DOHH2 (cell line): ENCODE results near the gene WNT3.

ENCODE experiments used
- H3F3A ChIP-seq: fragments of 200-600 bp; sonication (generic), shearing (Covaris generic); 2 replicates; pipeline ENCODE4 v1.6.0; 2016; ENCODE audit warnings: antibody characterized with exemption, mild to moderate bottlenecking; ENCODE audit not compliant: control insufficient read depth, insufficient read depth
- H3K27ac ChIP-seq: fragments of 200-600 bp; sonication (generic); 2 replicates; pipeline ENCODE4 v1.5.1; 2014; ENCODE audit warnings: low read depth, mild to moderate bottlenecking, low read length, moderate library complexity
- H3K27me3 ChIP-seq: fragments of 200-600 bp; sonication (generic); 2 replicates; pipeline ENCODE4 v1.6.1; 2014; ENCODE audit warnings: mild to moderate bottlenecking, low read length, mixed read lengths; ENCODE audit not compliant: control insufficient read depth
- H3K36me3 ChIP-seq: fragments of 200-600 bp; sonication (generic); 2 replicates; pipeline ENCODE4 v1.6.1; 2014; ENCODE audit warnings: mild to moderate bottlenecking, low read length, moderate library complexity, mixed read lengths; ENCODE audit not compliant: control insufficient read depth
- H3K4me1 ChIP-seq: fragments of 200-600 bp; sonication (generic); 2 replicates; pipeline ENCODE4 v1.6.1; 2014; ENCODE audit warnings: mild to moderate bottlenecking, low read length, mixed read lengths; ENCODE audit not compliant: control insufficient read depth
- H3K4me2 ChIP-seq: fragments of 200-600 bp; sonication (generic); 2 replicates; pipeline ENCODE4 v1.6.0; 2014; ENCODE audit warnings: mild to moderate bottlenecking, low read length, moderate library complexity
- H3K4me3 ChIP-seq: fragments of 200-600 bp; sonication (generic); 2 replicates; pipeline ENCODE4 v1.5.1; 2014; ENCODE audit warnings: mild to moderate bottlenecking, low read length, mixed read lengths
- H3K79me2 ChIP-seq: fragments of 200-600 bp; sonication (generic); 2 replicates; pipeline ENCODE4 v1.6.1; 2014; ENCODE audit warnings: mild to moderate bottlenecking, low read length, mixed read lengths; ENCODE audit not compliant: control insufficient read depth
- H3K9me2 ChIP-seq: fragments of 200-600 bp; sonication (generic); replicated peaks from 2 replicates; pipeline ENCODE4 v1.6.1; 2014; ENCODE audit warnings: mild to moderate bottlenecking, low read length, mixed read lengths; ENCODE audit not compliant: control insufficient read depth
- H3K9me3 ChIP-seq: fragments of 200-600 bp; sonication (generic); 2 replicates; pipeline ENCODE4 v1.6.1; 2014; ENCODE audit warnings: antibody characterized with exemption, low read length, mixed read lengths; ENCODE audit not compliant: control insufficient read depth, insufficient read depth
- H4K20me1 ChIP-seq: fragments of 200-600 bp; sonication (generic); 2 replicates; pipeline ENCODE4 v1.6.0; 2014; ENCODE audit warnings: low read depth, mild to moderate bottlenecking, antibody characterized with exemption, low read length, moderate library complexity; ENCODE audit not compliant: control insufficient read depth, insufficient read depth
- CTCF ChIP-seq: fragments of 200-600 bp; sonication (generic); IDR thresholded peaks from one replicate; pipeline ENCODE4 v1.5.1; 2014; ENCODE audit warnings: antibody characterized with exemption, mild to moderate bottlenecking, low read depth, low read length; ENCODE audit not compliant: poor library complexity, severe bottlenecking
- EZH2phosphoT487 ChIP-seq: fragments of 200-600 bp; sonication (generic); IDR thresholded peaks from 2 replicates; pipeline ENCODE4 v1.6.1; 2017; ENCODE audit warnings: borderline replicate concordance, mild to moderate bottlenecking, antibody characterized with exemption, low read length, moderate library complexity, mixed read lengths

WNT3 gene

DNA sequence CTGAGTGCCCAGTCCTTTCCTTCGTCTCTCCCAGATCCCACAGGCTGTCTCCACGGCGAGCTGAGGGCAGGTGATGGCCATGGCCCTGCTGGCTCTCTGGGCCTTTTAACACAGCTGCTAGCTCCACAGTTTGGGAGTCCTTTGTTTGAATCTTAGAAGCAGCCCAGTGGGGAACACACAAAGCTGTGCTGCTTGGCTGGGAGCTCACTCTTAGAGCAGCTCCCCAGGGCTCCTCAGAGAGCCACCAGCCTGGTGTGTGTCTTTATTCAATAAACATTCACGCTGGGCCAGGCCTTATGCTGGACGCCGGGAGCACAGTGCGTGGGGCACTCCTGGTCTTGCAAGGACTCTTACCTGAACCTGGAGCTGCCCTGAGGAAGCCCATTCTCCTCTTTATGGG lies 29.7 kb downstream of the WNT3 start:
- Histone ChIP-seq H3F3A (no peaks in the 10 kb centered on the region), H3K36me3 (no peaks in the 10 kb centered on the region), H3K4me3 (no peak overlapping the region), H3K27me3 (peaks cover 6% of the 10 kb centered on the region), H4K20me1 (no peaks in the 10 kb centered on the region), H3K9me2 (no peaks in the 10 kb centered on the region), H3K79me2 (no peaks in the 10 kb centered on the region), H3K9me3 (no peaks in the 10 kb centered on the region), H3K4me2 (no peak overlapping the region), H3K4me1 (no peaks in the 10 kb centered on the region), H3K27ac (no peak overlapping the region)
- TF ChIP-seq EZH2phosphoT487 = no peak
- TF ChIP-seq CTCF = no peak

GRCh38 chr17:46788300-46788699 lies 30.2 kb downstream of the WNT3 start:
- Histone ChIP-seq H4K20me1 (no peaks in the 10 kb centered on the region), H3K9me2 (no peaks in the 10 kb centered on the region), H3K4me3 (no peak overlapping the region), H3K27ac (no peak overlapping the region), H3K36me3 (no peaks in the 10 kb centered on the region), H3K9me3 (no peaks in the 10 kb centered on the region), H3K4me2 (no peak overlapping the region), H3F3A (no peaks in the 10 kb centered on the region), H3K79me2 (no peaks in the 10 kb centered on the region), H3K4me1 (no peaks in the 10 kb centered on the region), H3K27me3 (peaks cover 1% of the 10 kb centered on the region)
- TF ChIP-seq EZH2phosphoT487 (no peak), CTCF (no peak)

DNA sequence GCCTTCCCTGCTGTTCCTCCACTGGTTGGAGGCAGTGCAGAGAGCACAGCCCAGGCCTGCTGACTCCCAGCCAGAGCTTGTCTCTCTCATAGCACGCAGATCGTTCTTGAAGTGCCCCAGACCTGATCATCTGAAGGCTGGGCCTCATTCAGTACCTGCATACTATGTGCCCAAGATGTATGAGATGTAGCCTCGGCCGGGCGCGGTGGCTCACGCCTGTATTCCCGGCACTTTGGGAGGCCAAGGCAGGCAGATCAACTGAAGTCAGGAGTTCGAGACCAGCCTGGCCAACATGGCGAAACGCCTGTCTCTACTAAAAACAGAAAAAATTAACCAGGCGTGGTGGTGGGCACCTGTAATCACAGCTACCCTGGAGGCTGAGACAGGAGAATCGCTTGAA lies 31.0 kb downstream of the WNT3 start:
- no peak for TF ChIP-seq EZH2phosphoT487
- H3K79me2 ChIP-seq = no peaks in the 10 kb centered on the region
- H3K36me3 ChIP-seq = no peaks in the 10 kb centered on the region
- H3K4me1 ChIP-seq = no peaks in the 10 kb centered on the region
- no peaks in the 10 kb centered on the region for H3K27me3 ChIP-seq
- H3K4me3 ChIP-seq = no peak overlapping the region
- H3F3A ChIP-seq = no peaks in the 10 kb centered on the region
- H3K9me3 ChIP-seq = no peaks in the 10 kb centered on the region
- no peak overlapping the region for H3K4me2 ChIP-seq
- H3K9me2 ChIP-seq = no peaks in the 10 kb centered on the region
- H4K20me1 ChIP-seq = no peaks in the 10 kb centered on the region
- H3K27ac ChIP-seq = no peak overlapping the region

GRCh38 chr17:46785696-46786095 lies 32.8 kb downstream of the WNT3 start:
- H3K9me3 ChIP-seq = no peaks in the 10 kb centered on the region
- no peak overlapping the region for H3K4me3 ChIP-seq
- H3K4me2 ChIP-seq = no peak overlapping the region
- no peaks in the 10 kb centered on the region for H3K79me2 ChIP-seq
- no peaks in the 10 kb centered on the region for H3K36me3 ChIP-seq
- H3K4me1 ChIP-seq = no peaks in the 10 kb centered on the region
- H3K27ac ChIP-seq = no peak overlapping the region
- H3K27me3 ChIP-seq = no peaks in the 10 kb centered on the region
- TF ChIP-seq CTCF (no peak), EZH2phosphoT487 (no peak)
- H4K20me1 ChIP-seq = no peaks in the 10 kb centered on the region
- H3K9me2 ChIP-seq = no peaks in the 10 kb centered on the region
- H3F3A ChIP-seq = no peaks in the 10 kb centered on the region
